GM21526 (cell line): Measurements from ENCODE around the gene RNU6-1.

Source experiments
- ATAC-seq: cut with Tn5 transposase; IDR thresholded peaks from one replicate; pipeline ENCODE4 v1.9.1; 2021; ENCODE audit warnings: moderate library complexity; ENCODE audit not compliant: unreplicated experiment, low FRiP score

Gene RNU6-1

DNA sequence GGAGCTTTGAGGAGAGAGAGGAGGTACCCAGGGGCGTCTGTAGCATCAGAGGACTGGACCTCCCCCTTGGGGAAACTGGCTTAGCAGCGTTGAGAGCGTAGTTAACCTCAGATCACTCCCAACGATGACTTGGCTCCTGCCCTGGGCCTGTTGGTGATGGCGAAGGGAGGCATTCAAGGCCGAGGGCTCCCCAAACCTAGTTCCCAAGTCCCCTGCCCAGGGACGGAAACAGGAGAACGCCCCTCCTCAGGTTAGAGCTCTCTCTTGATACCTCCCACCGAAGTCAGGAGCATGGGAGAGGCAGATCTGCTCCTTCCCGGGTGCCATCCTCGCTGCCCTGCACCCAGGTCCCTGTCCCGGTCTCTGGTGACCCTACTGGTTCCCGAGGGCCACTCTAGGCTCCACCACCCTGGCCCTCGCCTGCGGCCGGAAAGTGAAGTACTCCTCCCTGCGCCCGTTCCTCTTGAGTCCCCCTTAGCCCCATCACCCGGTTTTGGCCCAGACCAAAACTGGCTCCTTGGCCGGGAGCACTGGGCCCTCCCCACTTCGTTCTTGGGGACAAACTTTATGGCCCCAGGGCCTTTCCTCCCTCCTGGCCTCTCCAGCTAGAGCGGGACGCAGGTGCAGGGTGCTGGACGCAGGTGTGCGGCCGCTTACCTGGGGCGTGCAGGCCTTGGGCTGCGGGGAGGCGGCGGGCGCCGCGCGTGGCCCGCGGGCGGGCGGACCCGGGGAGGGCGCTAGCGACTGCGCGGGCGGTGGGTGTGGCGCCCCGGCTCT, 17.1 kb downstream of the RNU6-1 start:
- no peak for ATAC-seq

- no peak for ATAC-seq
Observed at GRCh38 chr15:67821784-67822440, 17.9 kb downstream of the RNU6-1 start.

- ATAC-seq: no peak
Observed at GRCh38 chr15:67820992-67821783, 18.7 kb downstream of the RNU6-1 start.

GRCh38 chr15:67820122-67820991, 19.5 kb downstream of the RNU6-1 start:
- no peak for ATAC-seq

- ATAC-seq: no peak
Observed at GRCh38 chr15:67819636-67820035, 20.2 kb downstream of the RNU6-1 start.

GRCh38 chr15:67818464-67818863, 21.4 kb downstream of the RNU6-1 start:
- ATAC-seq: no peak

- ATAC-seq: no peak
Observed at GRCh38 chr15:67816668-67817067, 23.2 kb downstream of the RNU6-1 start.

- no peak for ATAC-seq
Observed at GRCh38 chr15:67815036-67815592, 24.7 kb downstream of the RNU6-1 start.

DNA sequence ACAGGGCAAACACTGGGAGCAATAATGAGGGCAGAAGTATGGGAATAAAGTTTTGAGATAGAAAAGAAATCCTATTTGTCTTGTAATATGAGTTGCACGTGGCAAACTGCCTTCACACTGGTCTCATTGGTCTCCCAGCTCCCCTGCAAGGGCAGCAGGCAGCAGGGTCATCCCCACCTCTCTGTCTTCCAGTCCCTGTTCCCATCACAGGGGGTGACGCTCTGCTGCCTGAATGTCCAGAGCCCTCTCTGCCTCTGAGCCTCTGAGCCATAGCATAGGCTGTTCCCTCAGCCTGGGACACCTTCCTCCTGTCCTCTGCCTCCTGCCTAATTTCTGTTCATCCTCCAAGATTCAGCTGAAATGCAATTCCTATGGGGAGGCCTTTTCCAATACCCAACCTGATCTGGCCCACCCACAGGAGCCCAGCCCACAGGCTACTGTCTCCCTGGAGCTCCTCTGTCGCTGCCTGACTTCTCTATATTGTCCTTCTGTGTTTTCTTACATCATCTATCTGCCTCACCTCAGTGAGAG, 26.7 kb downstream of the RNU6-1 start:
- ATAC-seq: no peak

GRCh38 chr15:67812241-67812644, 27.6 kb downstream of the RNU6-1 start:
- no peak for ATAC-seq

- no peak for ATAC-seq
Observed at GRCh38 chr15:67809866-67810265, 30.0 kb downstream of the RNU6-1 start.

GRCh38 chr15:67809441-67809840, 30.4 kb downstream of the RNU6-1 start:
- no peak for ATAC-seq

DNA sequence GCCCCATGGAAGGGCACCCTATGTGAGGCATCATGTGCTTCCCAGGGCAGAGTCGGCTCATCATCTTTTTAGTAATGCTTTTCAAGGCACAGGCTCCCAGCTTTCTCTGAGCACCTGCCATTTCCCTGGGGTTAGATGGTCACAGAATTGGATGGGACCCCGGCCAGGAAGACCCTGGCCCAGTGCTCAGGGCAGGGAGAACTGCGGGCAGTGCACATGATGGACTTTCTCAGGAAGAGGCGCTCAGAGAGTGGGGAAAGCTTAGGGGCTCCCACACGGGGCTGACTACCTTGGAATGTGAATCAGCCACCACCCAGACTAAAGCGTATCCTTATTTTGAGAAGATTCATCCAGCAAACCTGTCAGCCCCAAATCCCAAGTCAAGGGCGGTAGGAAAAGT, 31.0 kb downstream of the RNU6-1 start:
- no peak for ATAC-seq

GRCh38 chr15:67807836-67808235, 32.0 kb downstream of the RNU6-1 start:
- ATAC-seq: no peak

- no peak for ATAC-seq
Observed at GRCh38 chr15:67807141-67807540, 32.7 kb downstream of the RNU6-1 start.

- ATAC-seq: no peak
Observed at GRCh38 chr15:67806536-67806935, 33.3 kb downstream of the RNU6-1 start.

GRCh38 chr15:67805666-67806516, 34.0 kb downstream of the RNU6-1 start:
- no peak for ATAC-seq

- ATAC-seq: no peak
Observed at GRCh38 chr15:67805008-67805665, 34.7 kb downstream of the RNU6-1 start.
